H1 (cell line): Measurements from ENCODE around the gene GDPGP1. TPM values are rescaled to one million over a fixed set of nuclear protein-coding genes. Genes with fewer than 3 reads are reported as not detected.

ENCODE experiments used
- SRF ChIP-seq: IDR thresholded peaks from 2 replicates; pipeline ENCODE4 v1.6.1; 2011; ENCODE audit warnings: mild to moderate bottlenecking, low read depth, low read length, moderate library complexity
- TEAD4 ChIP-seq: IDR thresholded peaks from 2 replicates; pipeline ENCODE4 v1.6.1; 2012; ENCODE audit warnings: low read depth, low read length, inconsistent platforms, mixed read lengths
- polyA plus RNA-seq, 7 experiments: library from polyadenylated mRNA; depleted of rRNA in 3 of 7; stranded (reverse) in 5 of 7; unstranded in 2 of 7; fragments of >200 nt in 5 of 7; fragments of 200-250 nt in 2 of 7; gene quantifications; 1 replicate in 5 of 7; 2 replicates in 1 of 7; 4 replicates in 1 of 7; pipeline versions ENCODE4 v1.2.1 to v1.2.3, GENCODE V29; 2011 to 2013; ENCODE audit warnings: missing spikeins in 2 of 7, mixed read lengths in 2 of 7
- total RNA-seq: library from RNA; stranded (reverse); fragmentation: NEBNext Ultra II Directional; extraction: Animal tissue kit (Norgen Biotek cat#: 25700); gene quantifications from 2 replicates; pipeline ENCODE4 v1.2.1, GENCODE V29; 2021

Gene GDPGP1
- total and polyA plus RNA-seq, 2 of the 8 experiments (the other 6 are each of a cell fraction or from before 2014, with no cell fraction given), result 1.8 to 5.6 TPM

GRCh38 chr15:90203473-90203872, 30.5 kb upstream of the GDPGP1 start (continued):
- no peak for TF ChIP-seq SRF
- no peak for TF ChIP-seq TEAD4
